ENCODE data around the gene RABGAP1L.

RABGAP1L gene

GRCh38 chr1:174971466-174971865 is 812.1 kb downstream of the RABGAP1L start:
- H3K36me3 ChIP-seq = peaks cover 14% of the 10 kb centered on the region
- H3K4me3 ChIP-seq = no peak overlapping the region
- no peak overlapping the region for H3K27ac ChIP-seq
- H3K9ac ChIP-seq = no peak overlapping the region
- H3K4me2 ChIP-seq = no peak overlapping the region
- no peak for TF ChIP-seq Cebpa-rat (IDR thresholded peaks at IDR 0.05)
- H3K27me3 ChIP-seq = no peaks in the 10 kb centered on the region
- no peaks in the 10 kb centered on the region for H3K9me3 ChIP-seq
- H3K4me1 ChIP-seq = peaks cover 39% of the 10 kb centered on the region
- H4K20me1 ChIP-seq = no peaks in the 10 kb centered on the region

DNA sequence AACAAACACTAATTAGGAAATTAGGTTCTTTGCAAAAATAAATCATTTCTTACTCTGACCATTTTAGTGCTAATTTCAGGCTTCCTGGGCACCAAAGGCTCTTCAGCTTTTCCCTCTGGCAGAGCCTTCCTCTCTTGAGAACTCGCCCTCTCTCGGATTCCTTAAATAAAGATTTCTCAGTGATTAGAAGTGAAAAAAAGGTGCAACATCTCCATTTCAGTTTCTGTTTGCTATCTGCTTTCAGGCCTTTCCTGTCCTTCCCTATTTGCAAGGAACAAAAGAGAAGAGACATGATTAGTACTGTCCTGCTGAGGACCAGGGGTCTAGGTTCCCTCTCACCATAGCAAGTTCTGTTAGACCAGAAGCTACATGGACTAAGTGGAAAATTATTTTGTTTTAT is 812.6 kb downstream of the RABGAP1L start:
- Histone ChIP-seq H3K4me2 (no peak overlapping the region), H3K9me3 (no peaks in the 10 kb centered on the region), H3K27me3 (no peaks in the 10 kb centered on the region), H3K36me3 (peaks cover 18% of the 10 kb centered on the region), H3K4me1 (peaks cover 38% of the 10 kb centered on the region), H3K4me3 (no peak overlapping the region), H3K9ac (no peak overlapping the region), H4K20me1 (no peaks in the 10 kb centered on the region), H3K27ac (no peak overlapping the region)
- TF ChIP-seq Cebpa-rat (IDR thresholded peaks at IDR 0.05) = no peak

DNA sequence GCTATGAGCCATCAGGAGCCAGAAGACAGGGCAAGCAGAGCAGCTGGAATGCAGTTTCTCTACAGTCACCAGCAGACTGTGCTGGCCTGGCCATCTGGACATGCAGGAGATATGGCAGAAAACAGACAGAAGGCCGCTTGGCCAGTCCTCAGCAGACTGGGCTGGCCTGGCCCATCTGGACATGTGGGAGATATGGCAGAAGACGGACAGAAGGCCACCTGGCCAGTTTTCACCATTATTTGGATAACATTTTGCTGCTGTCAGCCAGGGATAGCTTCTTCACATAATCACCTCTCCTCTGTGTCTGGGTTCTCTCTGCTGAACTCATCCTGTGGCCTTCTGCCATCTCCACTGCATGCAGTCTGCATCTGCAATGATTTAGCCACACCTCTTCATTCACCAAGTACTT is 815.4 kb downstream of the RABGAP1L start:
- H3K27me3 ChIP-seq = no peaks in the 10 kb centered on the region
- no peak overlapping the region for H3K9ac ChIP-seq
- no peak overlapping the region for H3K4me2 ChIP-seq
- TF ChIP-seq Cebpa-rat (IDR thresholded peaks at IDR 0.05) = no peak
- H3K27ac ChIP-seq = no peak overlapping the region
- peaks cover 10% of the 10 kb centered on the region for H3K4me1 ChIP-seq
- H3K9me3 ChIP-seq = no peaks in the 10 kb centered on the region
- H4K20me1 ChIP-seq = no peaks in the 10 kb centered on the region
- peaks cover 27% of the 10 kb centered on the region for H3K36me3 ChIP-seq
- no peak overlapping the region for H3K4me3 ChIP-seq

GRCh38 chr1:174975764-174976163 is 816.4 kb downstream of the RABGAP1L start:
- Histone ChIP-seq H3K27ac (no peak overlapping the region), H3K27me3 (no peaks in the 10 kb centered on the region), H3K9ac (no peak overlapping the region), H3K4me2 (no peak overlapping the region), H3K36me3 (peaks cover 32% of the 10 kb centered on the region), H3K4me1 (0 out of 2 replicates have a peak, but pooled peaks cover 5% of the 10 kb centered on the region), H4K20me1 (no peaks in the 10 kb centered on the region), H3K4me3 (no peak overlapping the region), H3K9me3 (no peaks in the 10 kb centered on the region)
- TF ChIP-seq Cebpa-rat (IDR thresholded peaks at IDR 0.05) = no peak

- no peak for TF ChIP-seq Cebpa-rat (IDR thresholded peaks at IDR 0.05)
- no peak overlapping the region for H3K4me2 ChIP-seq
- H3K4me1 ChIP-seq = 0 out of 2 replicates have a peak, but pooled peaks cover under 1% of the 10 kb centered on the region
- no peaks in the 10 kb centered on the region for H3K27me3 ChIP-seq
- no peaks in the 10 kb centered on the region for H3K9me3 ChIP-seq
- peaks cover 37% of the 10 kb centered on the region for H3K36me3 ChIP-seq
- no peak overlapping the region for H3K4me3 ChIP-seq
- H4K20me1 ChIP-seq = no peaks in the 10 kb centered on the region
- no peak overlapping the region for H3K27ac ChIP-seq
- H3K9ac ChIP-seq = no peak overlapping the region
Measured at GRCh38 chr1:174976436-174977108, 817.3 kb downstream of the RABGAP1L start.

DNA sequence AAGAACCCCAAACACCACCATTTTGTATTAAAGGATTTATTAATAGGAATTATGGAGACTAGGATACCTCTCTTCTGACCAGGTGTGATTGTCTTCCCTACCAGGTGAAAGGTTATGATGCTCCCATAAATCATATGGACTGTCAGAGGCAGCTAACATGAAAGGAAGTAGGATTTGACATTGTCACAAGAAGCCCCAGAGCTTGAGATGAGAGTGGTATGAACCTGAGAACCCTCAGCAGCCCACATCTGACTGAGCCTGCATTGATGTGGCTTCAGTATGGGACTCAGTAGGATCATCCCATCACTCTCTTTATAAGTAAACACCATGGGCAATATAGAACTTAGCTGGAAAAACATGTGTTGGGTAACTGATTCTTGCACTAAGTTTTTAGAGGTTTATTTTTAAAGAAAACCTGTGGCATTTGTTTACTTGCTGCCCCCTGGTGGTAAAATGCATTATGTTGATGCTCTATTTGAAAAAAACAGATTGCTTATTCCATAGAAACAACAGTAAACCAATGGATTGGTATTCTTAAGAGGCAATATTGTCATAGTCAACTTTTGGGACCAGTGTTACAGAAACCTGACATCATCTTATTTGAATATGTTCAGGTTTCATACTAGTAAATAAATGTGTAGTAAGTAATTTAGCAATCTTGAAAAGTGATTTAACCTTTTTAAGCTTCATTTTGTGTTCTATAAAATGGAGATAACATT is 823.8 kb downstream of the RABGAP1L start:
- Histone ChIP-seq H3K4me3 (no peak overlapping the region), H3K36me3 (peaks cover 35% of the 10 kb centered on the region), H3K9ac (no peak overlapping the region), H4K20me1 (no peaks in the 10 kb centered on the region), H3K27me3 (no peaks in the 10 kb centered on the region), H3K9me3 (no peaks in the 10 kb centered on the region; the same call in 1 of the 2 replicates), H3K27ac (no peak overlapping the region), H3K4me1 (no peaks in the 10 kb centered on the region), H3K4me2 (no peak overlapping the region)
- no peak for TF ChIP-seq Cebpa-rat (IDR thresholded peaks at IDR 0.05)

DNA sequence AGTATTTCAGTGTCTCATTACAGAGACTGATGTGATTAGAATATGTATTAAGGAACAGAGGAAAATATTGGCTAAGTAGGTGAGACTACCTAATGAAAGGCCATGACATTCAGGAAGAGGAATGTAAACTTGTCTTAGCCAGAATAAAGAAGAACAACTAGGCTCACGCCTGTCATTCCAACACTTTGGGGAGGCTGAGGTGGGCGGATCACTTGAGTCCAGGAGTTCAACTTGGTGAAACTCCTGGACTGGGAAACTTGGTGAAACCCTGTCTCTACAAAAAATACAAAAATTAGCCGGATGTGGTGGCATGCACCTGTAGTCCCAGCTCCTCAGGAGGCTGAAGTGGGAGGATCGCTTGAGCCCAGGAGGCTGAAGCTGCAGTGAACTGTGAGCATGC is 825.6 kb downstream of the RABGAP1L start:
- no peak overlapping the region for H3K4me2 ChIP-seq
- H3K4me3 ChIP-seq = no peak overlapping the region
- TF ChIP-seq Cebpa-rat (IDR thresholded peaks at IDR 0.05) = no peak
- H3K27me3 ChIP-seq = no peaks in the 10 kb centered on the region
- no peaks in the 10 kb centered on the region; the same call in 1 of the 2 replicates for H3K9me3 ChIP-seq
- peaks cover 8% of the 10 kb centered on the region for H3K4me1 ChIP-seq
- no peaks in the 10 kb centered on the region for H4K20me1 ChIP-seq
- H3K27ac ChIP-seq = no peak overlapping the region
- H3K36me3 ChIP-seq = peaks cover 26% of the 10 kb centered on the region; the same call in 1 of the 2 replicates
- H3K9ac ChIP-seq = no peak overlapping the region

DNA sequence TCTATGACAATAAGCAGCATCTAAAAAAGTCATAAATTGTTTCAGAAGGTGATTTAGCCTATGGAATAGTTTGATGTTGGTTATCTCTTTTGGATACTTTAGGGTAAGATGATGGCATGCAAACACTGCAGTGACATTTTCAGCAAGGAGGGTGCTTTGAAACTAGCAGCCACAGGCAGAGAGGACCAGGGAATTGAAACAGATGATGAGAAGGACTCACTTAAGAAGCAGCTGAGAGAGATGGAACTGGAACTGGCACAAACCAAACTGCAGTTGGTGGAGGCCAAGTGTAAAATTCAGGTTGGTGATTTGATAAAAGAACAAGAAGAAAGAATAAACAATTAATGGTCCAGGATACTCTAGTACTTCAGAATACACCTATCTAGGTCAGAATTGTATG is 829.2 kb downstream of the RABGAP1L start:
- H3K9ac ChIP-seq = no peak overlapping the region
- H3K9me3 ChIP-seq = no peaks in the 10 kb centered on the region
- H3K27ac ChIP-seq = no peak overlapping the region
- peaks cover 15% of the 10 kb centered on the region for H3K4me1 ChIP-seq
- no peak for TF ChIP-seq Cebpa-rat (IDR thresholded peaks at IDR 0.05)
- no peak overlapping the region for H3K4me3 ChIP-seq
- H3K4me2 ChIP-seq = no peak overlapping the region
- H3K36me3 ChIP-seq = 0 out of 2 replicates have a peak, but pooled peaks cover 7% of the 10 kb centered on the region
- H4K20me1 ChIP-seq = no peaks in the 10 kb centered on the region
- H3K27me3 ChIP-seq = no peaks in the 10 kb centered on the region

DNA sequence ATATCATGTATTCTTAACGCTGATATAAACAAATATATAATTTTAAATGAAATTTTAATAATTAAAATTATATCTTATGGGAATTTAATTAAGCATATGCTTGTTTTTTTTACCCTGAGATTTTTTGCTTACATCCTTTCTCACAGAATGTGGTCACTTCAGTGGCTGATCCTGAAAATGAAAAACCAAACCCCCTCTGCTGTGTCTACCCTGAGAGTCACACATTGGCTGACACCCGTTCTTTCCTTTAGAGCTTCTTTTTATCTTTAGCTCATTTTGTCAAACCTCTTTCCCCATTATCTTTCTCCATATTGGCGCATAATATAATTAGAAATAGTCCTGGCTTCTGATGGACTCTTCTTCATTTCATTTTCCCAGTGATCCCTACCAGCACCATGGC is 829.7 kb downstream of the RABGAP1L start:
- Histone ChIP-seq H3K9ac (no peak overlapping the region), H3K4me3 (no peak overlapping the region), H3K27ac (no peak overlapping the region)

More for the DNA sequence above, 829.7 kb downstream of the RABGAP1L start:
- no peaks in the 10 kb centered on the region for H4K20me1 ChIP-seq
- H3K27me3 ChIP-seq = no peaks in the 10 kb centered on the region
- no peak for TF ChIP-seq Cebpa-rat (IDR thresholded peaks at IDR 0.05)
- peak overlapping the region; percentile 88; the same call in 1 of the 2 replicates for H3K4me2 ChIP-seq
- 0 out of 2 replicates have a peak, but pooled peaks cover 9% of the 10 kb centered on the region for H3K36me3 ChIP-seq
- H3K9me3 ChIP-seq = no peaks in the 10 kb centered on the region
- peaks cover 15% of the 10 kb centered on the region for H3K4me1 ChIP-seq
